Measurements from ENCODE around the gene GNL3.

DNA sequence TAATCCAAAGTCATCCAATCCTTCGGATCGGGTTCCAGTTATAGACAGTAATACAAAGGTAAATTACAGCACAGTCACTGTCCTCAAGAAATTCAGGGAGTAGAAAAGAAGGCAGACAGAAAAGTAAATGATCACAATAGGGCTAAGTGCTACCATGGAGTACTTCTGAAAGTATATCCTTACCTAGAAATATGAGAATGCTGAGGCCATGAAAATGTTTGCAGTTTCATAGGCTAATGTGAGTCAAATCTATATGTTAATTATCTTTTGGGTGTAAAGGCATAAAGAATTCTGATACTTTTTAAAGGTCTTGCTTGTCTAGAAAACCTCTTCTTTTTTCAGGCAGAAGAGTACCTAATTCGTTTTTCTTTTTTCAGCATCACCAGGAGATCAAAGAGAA is 29.9 kb upstream of the GNL3 start:
- TF ChIP-seq OSR1 (CRISPR knock-in tag; IDR thresholded peaks at IDR 0.05) (no peak), PPARA (CRISPR knock-in tag; IDR thresholded peaks at IDR 0.05; ENCODE audit: borderline replicate concordance) (no peak), ZFP30 (CRISPR knock-in tag; IDR thresholded peaks at IDR 0.05) (no peak), ZC3H10 (CRISPR knock-in tag; IDR thresholded peaks at IDR 0.05) (no peak), ARNTL (CRISPR knock-in tag; IDR thresholded peaks at IDR 0.05; ENCODE audit: borderline replicate concordance, low read depth) (no peak), ZFP3 (CRISPR knock-in tag; IDR thresholded peaks at IDR 0.05) (no peak), ZNF565 (CRISPR knock-in tag; conservative IDR thresholded peaks at IDR 0.05; ENCODE audit: low read depth) (no peak), SNAI2 (CRISPR knock-in tag; IDR thresholded peaks at IDR 0.05) (no peak)
- TF ChIP-seq, protein P1, sequence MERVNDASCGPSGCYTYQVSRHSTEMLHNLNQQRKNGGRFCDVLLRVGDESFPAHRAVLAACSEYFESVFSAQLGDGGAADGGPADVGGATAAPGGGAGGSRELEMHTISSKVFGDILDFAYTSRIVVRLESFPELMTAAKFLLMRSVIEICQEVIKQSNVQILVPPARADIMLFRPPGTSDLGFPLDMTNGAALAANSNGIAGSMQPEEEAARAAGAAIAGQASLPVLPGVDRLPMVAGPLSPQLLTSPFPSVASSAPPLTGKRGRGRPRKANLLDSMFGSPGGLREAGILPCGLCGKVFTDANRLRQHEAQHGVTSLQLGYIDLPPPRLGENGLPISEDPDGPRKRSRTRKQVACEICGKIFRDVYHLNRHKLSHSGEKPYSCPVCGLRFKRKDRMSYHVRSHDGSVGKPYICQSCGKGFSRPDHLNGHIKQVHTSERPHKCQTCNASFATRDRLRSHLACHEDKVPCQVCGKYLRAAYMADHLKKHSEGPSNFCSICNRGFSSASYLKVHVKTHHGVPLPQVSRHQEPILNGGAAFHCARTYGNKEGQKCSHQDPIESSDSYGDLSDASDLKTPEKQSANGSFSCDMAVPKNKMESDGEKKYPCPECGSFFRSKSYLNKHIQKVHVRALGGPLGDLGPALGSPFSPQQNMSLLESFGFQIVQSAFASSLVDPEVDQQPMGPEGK (CRISPR knock-in tag; IDR thresholded peaks at IDR 0.05; ENCODE audit: borderline replicate concordance), result no peak
- TF ChIP-seq, protein P2, sequence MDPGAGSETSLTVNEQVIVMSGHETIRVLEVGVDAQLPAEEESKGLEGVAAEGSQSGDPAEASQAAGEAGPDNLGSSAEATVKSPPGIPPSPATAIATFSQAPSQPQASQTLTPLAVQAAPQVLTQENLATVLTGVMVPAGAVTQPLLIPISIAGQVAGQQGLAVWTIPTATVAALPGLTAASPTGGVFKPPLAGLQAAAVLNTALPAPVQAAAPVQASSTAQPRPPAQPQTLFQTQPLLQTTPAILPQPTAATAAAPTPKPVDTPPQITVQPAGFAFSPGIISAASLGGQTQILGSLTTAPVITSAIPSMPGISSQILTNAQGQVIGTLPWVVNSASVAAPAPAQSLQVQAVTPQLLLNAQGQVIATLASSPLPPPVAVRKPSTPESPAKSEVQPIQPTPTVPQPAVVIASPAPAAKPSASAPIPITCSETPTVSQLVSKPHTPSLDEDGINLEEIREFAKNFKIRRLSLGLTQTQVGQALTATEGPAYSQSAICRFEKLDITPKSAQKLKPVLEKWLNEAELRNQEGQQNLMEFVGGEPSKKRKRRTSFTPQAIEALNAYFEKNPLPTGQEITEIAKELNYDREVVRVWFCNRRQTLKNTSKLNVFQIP (CRISPR knock-in tag; IDR thresholded peaks at IDR 0.05; ENCODE audit: borderline replicate concordance, low read depth), result no peak
- TF ChIP-seq, protein P3, sequence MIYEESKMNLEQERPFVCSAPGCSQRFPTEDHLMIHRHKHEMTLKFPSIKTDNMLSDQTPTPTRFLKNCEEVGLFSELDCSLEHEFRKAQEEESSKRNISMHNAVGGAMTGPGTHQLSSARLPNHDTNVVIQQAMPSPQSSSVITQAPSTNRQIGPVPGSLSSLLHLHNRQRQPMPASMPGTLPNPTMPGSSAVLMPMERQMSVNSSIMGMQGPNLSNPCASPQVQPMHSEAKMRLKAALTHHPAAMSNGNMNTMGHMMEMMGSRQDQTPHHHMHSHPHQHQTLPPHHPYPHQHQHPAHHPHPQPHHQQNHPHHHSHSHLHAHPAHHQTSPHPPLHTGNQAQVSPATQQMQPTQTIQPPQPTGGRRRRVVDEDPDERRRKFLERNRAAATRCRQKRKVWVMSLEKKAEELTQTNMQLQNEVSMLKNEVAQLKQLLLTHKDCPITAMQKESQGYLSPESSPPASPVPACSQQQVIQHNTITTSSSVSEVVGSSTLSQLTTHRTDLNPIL (CRISPR knock-in tag; IDR thresholded peaks at IDR 0.05; ENCODE audit: low read depth), result no peak

Data from SK-N-SH treated with all-trans-retinoic acid at 6 μM for 48 hours (cell line).